Measurements from ENCODE around the gene NTRK3. TPM values are rescaled to one million over a fixed set of nuclear protein-coding genes. Genes with fewer than 3 reads are reported as not detected.

The NTRK3 gene
- total RNA-seq, 6 donors from 2014 or later, result 1.4 to 11.5 (median 2.4) TPM

DNA sequence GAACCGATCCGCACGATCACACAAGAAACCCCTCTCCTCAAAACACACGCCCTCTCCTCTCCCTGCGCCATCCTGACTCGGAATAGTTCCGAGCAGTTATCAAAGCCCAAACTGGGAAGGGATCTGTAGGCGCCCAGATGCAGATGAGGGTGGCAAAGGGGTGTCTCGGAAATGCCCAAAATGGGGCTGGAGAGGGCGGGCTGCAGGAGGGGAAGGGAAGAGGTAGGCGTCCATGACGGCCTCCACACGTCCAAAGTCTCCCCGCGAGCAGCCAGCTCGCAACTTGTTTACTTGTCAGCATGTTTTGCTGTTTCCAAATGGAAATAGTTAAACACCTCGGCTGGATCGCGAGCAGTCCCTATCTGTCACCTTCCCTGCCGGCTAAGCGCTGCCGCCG lies 1.5 kb downstream of the NTRK3 start:
- TF ChIP-seq, protein P1, sequence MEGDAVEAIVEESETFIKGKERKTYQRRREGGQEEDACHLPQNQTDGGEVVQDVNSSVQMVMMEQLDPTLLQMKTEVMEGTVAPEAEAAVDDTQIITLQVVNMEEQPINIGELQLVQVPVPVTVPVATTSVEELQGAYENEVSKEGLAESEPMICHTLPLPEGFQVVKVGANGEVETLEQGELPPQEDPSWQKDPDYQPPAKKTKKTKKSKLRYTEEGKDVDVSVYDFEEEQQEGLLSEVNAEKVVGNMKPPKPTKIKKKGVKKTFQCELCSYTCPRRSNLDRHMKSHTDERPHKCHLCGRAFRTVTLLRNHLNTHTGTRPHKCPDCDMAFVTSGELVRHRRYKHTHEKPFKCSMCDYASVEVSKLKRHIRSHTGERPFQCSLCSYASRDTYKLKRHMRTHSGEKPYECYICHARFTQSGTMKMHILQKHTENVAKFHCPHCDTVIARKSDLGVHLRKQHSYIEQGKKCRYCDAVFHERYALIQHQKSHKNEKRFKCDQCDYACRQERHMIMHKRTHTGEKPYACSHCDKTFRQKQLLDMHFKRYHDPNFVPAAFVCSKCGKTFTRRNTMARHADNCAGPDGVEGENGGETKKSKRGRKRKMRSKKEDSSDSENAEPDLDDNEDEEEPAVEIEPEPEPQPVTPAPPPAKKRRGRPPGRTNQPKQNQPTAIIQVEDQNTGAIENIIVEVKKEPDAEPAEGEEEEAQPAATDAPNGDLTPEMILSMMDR (IDR thresholded peaks at IDR 0.05), result no peak
- TF ChIP-seq POLR2AphosphoS5 (IDR thresholded peaks at IDR 0.05) (no peak), EP300 (IDR thresholded peaks at IDR 0.05) (no peak), POLR2A (IDR thresholded peaks at IDR 0.05) (no peak)
- H3K27me3 ChIP-seq, result peaks cover 0 to 40% (median 13%) of the 10 kb centered on the region in 4 donors
- no peaks in the 10 kb centered on the region for H3K36me3 ChIP-seq
- WGBS, 2 donors, result 3 to 5% methylated on average over 17 to 23 of the region's 23 CpGs
- ATAC-seq (ENCODE audit: low FRiP score in 2 of 2) (no peak), DNase-seq (no peak)
- H3K9me3 ChIP-seq, result no peaks in the 10 kb centered on the region
- peaks cover 14 to 34% (median 19%) of the 10 kb centered on the region in 4 donors for H3K4me1 ChIP-seq
- H3K27ac ChIP-seq, result no peak overlapping the region
- H3K4me3 ChIP-seq, result peak overlapping the region in 3 of 4 donors; percentile 26 to 40 (median 38)

DNA sequence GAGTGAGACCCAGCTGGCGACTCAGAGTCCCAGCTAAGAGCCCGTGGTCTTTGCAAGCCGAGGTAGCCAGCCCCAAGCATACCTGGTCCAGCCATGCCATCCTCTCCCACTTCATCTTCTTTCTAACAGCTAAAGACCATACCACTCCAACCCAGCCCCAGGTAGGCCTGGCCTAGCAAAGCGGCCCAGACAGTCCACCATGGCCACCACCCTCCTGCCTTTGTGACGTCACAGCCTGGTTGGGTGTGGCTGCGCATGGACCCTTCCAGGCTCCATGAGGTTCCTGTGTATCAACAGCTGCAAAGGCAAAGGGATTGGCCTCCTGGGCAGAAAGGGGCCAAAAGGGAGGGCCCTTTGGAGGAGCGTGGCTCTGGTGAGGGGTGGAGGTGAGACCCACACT lies 4.1 kb downstream of the NTRK3 start:
- DNase-seq, result no peak
- Histone ChIP-seq H3K36me3 (no peaks in the 10 kb centered on the region), H3K27me3 (peaks cover 0 to 31% (median 13%) of the 10 kb centered on the region in 4 donors), H3K9me3 (no peaks in the 10 kb centered on the region), H3K4me3 (no peak overlapping the region), H3K4me1 (peaks cover 14 to 26% (median 17%) of the 10 kb centered on the region in 4 donors), H3K27ac (no peak overlapping the region)
- no peak for ATAC-seq (ENCODE audit: low FRiP score in 2 of 2)
- WGBS, 2 donors, result 58 to 91% methylated on average over 4 to 7 of the region's 7 CpGs
- no peak for TF ChIP-seq EP300 (IDR thresholded peaks at IDR 0.05)
- TF ChIP-seq, protein P1 (IDR thresholded peaks at IDR 0.05), result no peak
- TF ChIP-seq POLR2AphosphoS5 (IDR thresholded peaks at IDR 0.05), result no peak
- TF ChIP-seq POLR2A (IDR thresholded peaks at IDR 0.05), result no peak

DNA sequence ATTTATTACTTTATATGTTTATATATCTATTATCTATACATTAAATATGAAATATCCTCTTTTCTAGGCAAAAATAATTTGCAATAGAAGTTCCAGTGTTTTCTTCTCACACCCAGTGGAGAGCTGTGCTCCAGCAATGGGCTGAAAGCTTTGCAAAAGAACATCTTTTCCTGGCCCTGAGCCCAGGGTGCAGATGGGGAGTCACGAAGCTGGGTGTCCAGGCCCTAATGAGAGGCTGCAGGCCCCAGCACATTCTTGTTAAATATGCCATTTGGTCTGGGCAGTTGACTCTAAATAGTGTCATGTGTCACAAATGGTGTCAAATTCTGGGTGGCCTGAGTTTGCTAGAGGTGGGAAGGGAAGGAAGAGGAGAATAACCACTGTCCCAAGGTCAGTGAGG lies 5.7 kb downstream of the NTRK3 start:
- ATAC-seq (ENCODE audit: low FRiP score in 2 of 2), result no peak
- no peak for TF ChIP-seq EP300 (IDR thresholded peaks at IDR 0.05)
- TF ChIP-seq, protein P1 (IDR thresholded peaks at IDR 0.05), result no peak
- TF ChIP-seq POLR2AphosphoS5 (IDR thresholded peaks at IDR 0.05), result no peak
- TF ChIP-seq POLR2A (IDR thresholded peaks at IDR 0.05), result no peak
- 20 to 54% methylated on average over 1 of the region's 1 CpG for WGBS, 2 donors
- Histone ChIP-seq H3K4me1 (peaks cover 5 to 17% (median 11%) of the 10 kb centered on the region in 4 donors), H3K36me3 (no peaks in the 10 kb centered on the region), H3K27me3 (peaks cover 0 to 22% (median 12%) of the 10 kb centered on the region in 4 donors), H3K4me3 (no peak overlapping the region), H3K9me3 (no peaks in the 10 kb centered on the region), H3K27ac (no peak overlapping the region)
- DNase-seq, result no peak

DNA sequence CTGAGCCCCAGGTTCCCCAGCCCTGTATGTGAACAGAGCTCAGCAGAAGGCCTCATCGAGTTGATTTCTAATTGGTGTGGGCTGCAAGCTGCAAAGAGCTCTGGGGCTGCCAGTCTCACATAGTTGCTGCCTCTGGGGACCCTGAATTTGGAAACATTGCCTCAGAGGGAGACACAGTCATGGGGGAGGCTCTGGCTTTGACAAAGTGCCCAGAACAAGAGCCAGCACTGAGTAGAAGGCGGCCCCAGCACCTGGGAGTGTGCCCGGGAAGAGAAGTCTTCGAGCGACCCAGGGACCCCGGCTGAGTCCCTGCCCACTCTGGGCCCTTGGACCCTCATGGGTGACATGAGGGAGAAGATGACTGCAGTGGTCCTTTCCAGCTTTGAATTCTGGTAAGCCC lies 7.3 kb downstream of the NTRK3 start:
- WGBS, 2 donors, result 81 to 89% methylated on average over 5 to 6 of the region's 6 CpGs
- no peak for ATAC-seq (ENCODE audit: low FRiP score in 2 of 2)
- H3K36me3 ChIP-seq, result no peaks in the 10 kb centered on the region
- no peak for DNase-seq
- no peak overlapping the region for H3K27ac ChIP-seq
- H3K27me3 ChIP-seq, result peaks cover 0 to 6% (median 3%) of the 10 kb centered on the region in 4 donors
- peaks cover 0 to 9% (median 8%) of the 10 kb centered on the region in 4 donors for H3K4me1 ChIP-seq
- no peak for TF ChIP-seq EP300 (IDR thresholded peaks at IDR 0.05)
- TF ChIP-seq, protein P1 (IDR thresholded peaks at IDR 0.05), result no peak
- no peak for TF ChIP-seq POLR2A (IDR thresholded peaks at IDR 0.05)
- TF ChIP-seq POLR2AphosphoS5 (IDR thresholded peaks at IDR 0.05), result no peak
- H3K9me3 ChIP-seq, result no peaks in the 10 kb centered on the region
- no peak overlapping the region for H3K4me3 ChIP-seq

DNA sequence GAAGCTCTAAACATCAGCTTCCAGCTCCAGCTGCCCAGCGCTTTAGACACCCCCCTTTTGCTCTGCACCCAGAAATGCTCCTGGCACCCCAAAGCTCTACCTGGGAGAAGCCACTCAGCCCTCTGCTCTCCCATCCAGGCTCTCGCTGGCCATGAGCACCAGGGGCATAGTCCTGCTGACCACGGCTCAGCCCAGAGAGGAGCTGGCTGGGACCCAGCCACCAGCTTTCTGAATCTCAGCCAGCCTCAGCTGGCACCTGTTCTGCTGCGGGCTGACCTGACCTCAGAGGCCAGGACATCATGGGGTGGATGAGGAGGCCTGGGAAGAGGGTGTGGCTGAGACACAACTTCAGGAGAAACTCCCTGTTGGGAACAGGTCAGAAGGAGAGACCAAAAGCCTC lies 8.6 kb downstream of the NTRK3 start:
- 63 to 70% methylated on average over 4 of the region's 4 CpGs for WGBS, 2 donors
- DNase-seq, result no peak
- ATAC-seq (ENCODE audit: low FRiP score in 2 of 2), result no peak
- H3K27me3 ChIP-seq, result no peaks in the 10 kb centered on the region
- H3K4me1 ChIP-seq, result peaks cover 0 to 9% (median 8%) of the 10 kb centered on the region in 4 donors
- H3K4me3 ChIP-seq, result no peak overlapping the region
- TF ChIP-seq POLR2AphosphoS5 (IDR thresholded peaks at IDR 0.05) (no peak), EP300 (IDR thresholded peaks at IDR 0.05) (no peak), POLR2A (IDR thresholded peaks at IDR 0.05) (no peak)
- TF ChIP-seq, protein P1 (IDR thresholded peaks at IDR 0.05), result no peak
- no peaks in the 10 kb centered on the region for H3K9me3 ChIP-seq
- no peak overlapping the region for H3K27ac ChIP-seq
- H3K36me3 ChIP-seq, result no peaks in the 10 kb centered on the region

Data from upper lobe of left lung (tissue), 6 donors.